HepG2 (cell line): ENCODE data around the gene SPHK2. TPM values are rescaled to one million over a fixed set of nuclear protein-coding genes. Genes with fewer than 3 reads are reported as not detected.

Experiments used
- ASH2L ChIP-seq: fragments of 300-600, 200-600 bp; sonication (generic); IDR thresholded peaks from 2 replicates; pipeline ENCODE4 v1.7.0; 2017; ENCODE audit warnings: low read depth, mild to moderate bottlenecking, moderate library complexity, mixed read lengths, low read length; ENCODE audit not compliant: insufficient read length
- CREM ChIP-seq, 2 experiments: sonication (generic) in 1 of 2; formaldehyde crosslinking in 1 of 2; IDR thresholded peaks; 2 replicates each; pipeline versions ENCODE4 v1.4.0 to v1.6.1; 2016 to 2020; ENCODE audit warnings: antibody characterized with exemption in 1 of 2, mild to moderate bottlenecking in 1 of 2, missing genetic modification reagents in 1 of 2
- CSRNP1 ChIP-seq: sonication (generic); formaldehyde crosslinking; IDR thresholded peaks from 2 replicates; pipeline ENCODE4 v1.8.1; 2023; ENCODE audit warnings: mild to moderate bottlenecking, missing genetic modification reagents
- ELF1 ChIP-seq: sonication (generic); formaldehyde crosslinking; IDR thresholded peaks from 2 replicates; pipeline ENCODE4 v1.4.0; 2020; ENCODE audit warnings: missing genetic modification reagents
- HOXA9 ChIP-seq: sonication (generic); formaldehyde crosslinking; IDR thresholded peaks from 2 replicates; pipeline ENCODE4 v1.8.1; 2022; ENCODE audit warnings: missing genetic modification reagents, mild to moderate bottlenecking, moderate library complexity, borderline replicate concordance
- ISX ChIP-seq: sonication (generic); formaldehyde crosslinking; conservative IDR thresholded peaks from 2 replicates; pipeline ENCODE4 v1.5.0; 2020; ENCODE audit warnings: missing genetic modification reagents
- KAT8 ChIP-seq: IDR thresholded peaks from 2 replicates; pipeline ENCODE4 v1.6.1; 2016; ENCODE audit warnings: missing genetic modification reagents, missing compliant biosample characterization
- KDM4B ChIP-seq: sonication (generic); formaldehyde crosslinking; IDR thresholded peaks from 2 replicates; pipeline ENCODE4 v1.4.0; 2020; ENCODE audit warnings: missing genetic modification reagents
- KLF12 ChIP-seq: sonication (generic); formaldehyde crosslinking; IDR thresholded peaks from 2 replicates; pipeline ENCODE4 v1.4.0; 2020; ENCODE audit warnings: missing genetic modification reagents, borderline replicate concordance
- KLF15 ChIP-seq: sonication (generic); formaldehyde crosslinking; IDR thresholded peaks from 2 replicates; pipeline ENCODE4 v1.8.1; 2023; ENCODE audit warnings: borderline replicate concordance, mild to moderate bottlenecking, inconsistent platforms, missing genetic modification reagents, mixed read lengths
- RBFOX2 ChIP-seq: fragments of 200-400 bp; formaldehyde crosslinking; IDR thresholded peaks from 2 replicates; pipeline ENCODE4 v1.6.1; 2017; ENCODE audit warnings: low read depth, mild to moderate bottlenecking, low read length
- RXRB ChIP-seq: IDR thresholded peaks from 2 replicates; pipeline ENCODE4 v1.6.1; 2016; ENCODE audit warnings: borderline replicate concordance, missing genetic modification reagents, missing compliant biosample characterization
- SKIL ChIP-seq: sonication (generic); formaldehyde crosslinking; IDR thresholded peaks from 2 replicates; pipeline ENCODE4 v1.8.0; 2022; ENCODE audit warnings: missing genetic modification reagents, mild to moderate bottlenecking, moderate library complexity, borderline replicate concordance
- SNAPC2 ChIP-seq: sonication (generic); formaldehyde crosslinking; IDR thresholded peaks from 2 replicates; pipeline ENCODE4 v1.8.1; 2022; ENCODE audit warnings: mild to moderate bottlenecking, missing genetic modification reagents
- SUZ12 ChIP-seq: fragments of 150-350 bp; IDR thresholded peaks from 2 replicates; pipeline ENCODE4 v1.6.1; 2014; ENCODE audit warnings: low read depth, low read length
- TP53 ChIP-seq: sonication (generic); formaldehyde crosslinking; conservative IDR thresholded peaks from 2 replicates; pipeline ENCODE4 v1.4.0; 2020; ENCODE audit warnings: missing genetic modification reagents
- ZFP1 ChIP-seq: IDR thresholded peaks from 2 replicates; pipeline ENCODE4 v1.6.1; 2016
- ZNF264 ChIP-seq: sonication (generic); formaldehyde crosslinking; IDR thresholded peaks from 2 replicates; pipeline ENCODE4 v1.4.0; 2020; ENCODE audit warnings: missing genetic modification reagents
- ZNF652 ChIP-seq: IDR thresholded peaks from 2 replicates; pipeline ENCODE4 v1.6.1; 2016; ENCODE audit warnings: low read depth, borderline replicate concordance
- ZNF674 ChIP-seq: sonication (generic); formaldehyde crosslinking; IDR thresholded peaks from 2 replicates; pipeline ENCODE4 v1.5.0; 2020; ENCODE audit warnings: low read depth, mild to moderate bottlenecking, missing genetic modification reagents
- ZNF768 ChIP-seq: sonication (generic); formaldehyde crosslinking; IDR thresholded peaks from 2 replicates; pipeline ENCODE4 v1.4.0; 2020; ENCODE audit warnings: missing genetic modification reagents
- polyA plus RNA-seq, 8 experiments: library from polyadenylated mRNA; depleted of rRNA in 3 of 8; stranded (reverse) in 7 of 8; unstranded in 1 of 8; fragments of >200 nt; fragmentation: Illumina TruSeq in 4 of 8; extraction: Trizol in 4 of 8; gene quantifications; 2 replicates each; pipeline versions ENCODE4 v1.2.1 to v1.2.3, GENCODE V29; 2011 to 2016; ENCODE audit warnings: low read depth in 4 of 8, missing spikeins in 1 of 8, mixed read lengths in 1 of 8; ENCODE audit not compliant: insufficient read depth in 1 of 8
- total RNA-seq, 5 experiments: library from RNA; depleted of rRNA; stranded (reverse); fragments of >200 nt; fragmentation: Illumina TruSeq; extraction: Trizol; gene quantifications; 2 replicates each; pipeline ENCODE4 v1.2.3, GENCODE V29; 2016; ENCODE audit warnings: low read depth in 1 of 5
- TF ChIP-seq, protein P1 (sequence below): sonication (generic); formaldehyde crosslinking; IDR thresholded peaks from 2 replicates; pipeline ENCODE4 v1.4.0; 2020; ENCODE audit warnings: missing genetic modification reagents, borderline replicate concordance

Gene SPHK2
- total and polyA plus RNA-seq, 2 of the 13 experiments (the other 11 are each of a cell fraction or from before 2014, with no cell fraction given): 2.9 to 14.4 TPM

- TF ChIP-seq, protein P1, sequence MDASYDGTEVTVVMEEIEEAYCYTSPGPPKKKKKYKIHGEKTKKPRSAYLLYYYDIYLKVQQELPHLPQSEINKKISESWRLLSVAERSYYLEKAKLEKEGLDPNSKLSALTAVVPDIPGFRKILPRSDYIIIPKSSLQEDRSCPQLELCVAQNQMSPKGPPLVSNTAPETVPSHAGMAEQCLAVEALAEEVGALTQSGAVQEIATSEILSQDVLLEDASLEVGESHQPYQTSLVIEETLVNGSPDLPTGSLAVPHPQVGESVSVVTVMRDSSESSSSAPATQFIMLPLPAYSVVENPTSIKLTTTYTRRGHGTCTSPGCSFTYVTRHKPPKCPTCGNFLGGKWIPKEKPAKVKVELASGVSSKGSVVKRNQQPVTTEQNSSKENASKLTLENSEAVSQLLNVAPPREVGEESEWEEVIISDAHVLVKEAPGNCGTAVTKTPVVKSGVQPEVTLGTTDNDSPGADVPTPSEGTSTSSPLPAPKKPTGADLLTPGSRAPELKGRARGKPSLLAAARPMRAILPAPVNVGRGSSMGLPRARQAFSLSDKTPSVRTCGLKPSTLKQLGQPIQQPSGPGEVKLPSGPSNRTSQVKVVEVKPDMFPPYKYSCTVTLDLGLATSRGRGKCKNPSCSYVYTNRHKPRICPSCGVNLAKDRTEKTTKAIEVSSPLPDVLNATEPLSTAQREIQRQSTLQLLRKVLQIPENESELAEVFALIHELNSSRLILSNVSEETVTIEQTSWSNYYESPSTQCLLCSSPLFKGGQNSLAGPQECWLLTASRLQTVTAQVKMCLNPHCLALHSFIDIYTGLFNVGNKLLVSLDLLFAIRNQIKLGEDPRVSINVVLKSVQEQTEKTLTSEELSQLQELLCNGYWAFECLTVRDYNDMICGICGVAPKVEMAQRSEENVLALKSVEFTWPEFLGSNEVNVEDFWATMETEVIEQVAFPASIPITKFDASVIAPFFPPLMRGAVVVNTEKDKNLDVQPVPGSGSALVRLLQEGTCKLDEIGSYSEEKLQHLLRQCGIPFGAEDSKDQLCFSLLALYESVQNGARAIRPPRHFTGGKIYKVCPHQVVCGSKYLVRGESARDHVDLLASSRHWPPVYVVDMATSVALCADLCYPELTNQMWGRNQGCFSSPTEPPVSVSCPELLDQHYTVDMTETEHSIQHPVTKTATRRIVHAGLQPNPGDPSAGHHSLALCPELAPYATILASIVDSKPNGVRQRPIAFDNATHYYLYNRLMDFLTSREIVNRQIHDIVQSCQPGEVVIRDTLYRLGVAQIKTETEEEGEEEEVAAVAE (CRISPR knock-in tag): 0 out of 2 replicates have a peak, but pooled peaks have one; percentile 49
- peak; percentile 70 for TF ChIP-seq ZNF768 (CRISPR knock-in tag)
- TF ChIP-seq ISX (CRISPR knock-in tag): no peak
- TF ChIP-seq ZNF652 (CRISPR knock-in tag): no peak
- no peak; the same call in 1 of the 2 replicates for TF ChIP-seq TP53 (CRISPR knock-in tag)
- TF ChIP-seq KLF12 (CRISPR knock-in tag): peak; percentile 16; the same call in 1 of the 2 replicates
- TF ChIP-seq KDM4B (CRISPR knock-in tag): peak; percentile 54; the same call in 1 of the 2 replicates
- peak; percentile 41; the same call in 1 of the 2 replicates for TF ChIP-seq HOXA9
- no peak for TF ChIP-seq ZNF674 (CRISPR knock-in tag)
- 0 out of 2 replicates have a peak, but pooled peaks have one; percentile 53 for TF ChIP-seq SKIL
- no peak for TF ChIP-seq SNAPC2
- no peak for TF ChIP-seq SUZ12
- peak; percentile 6; the same call in 1 of the 2 replicates for TF ChIP-seq ZNF264 (CRISPR knock-in tag)
- TF ChIP-seq CREM (IDR thresholded peaks at IDR 0.05): peak; percentile 100
- TF ChIP-seq CREM (CRISPR knock-in tag; IDR thresholded peaks at IDR 0.05): peak; percentile 92
- TF ChIP-seq RBFOX2: peak; percentile 99
- peak; percentile 99 for TF ChIP-seq KAT8 (CRISPR knock-in tag)
- no peak; the same call in none of the 2 replicates for TF ChIP-seq CSRNP1 (CRISPR knock-in tag)
- TF ChIP-seq ZFP1 (CRISPR knock-in tag): peak; percentile 94
- peak; percentile 85; the same call in 1 of the 2 replicates for TF ChIP-seq KLF15 (CRISPR knock-in tag)
- peak; percentile 99 for TF ChIP-seq ELF1 (CRISPR knock-in tag)
- TF ChIP-seq ASH2L: peak; percentile 82
- TF ChIP-seq RXRB (CRISPR knock-in tag): peak; percentile 90
These were observed at the start of gene SPHK2, which contains the start of gene RPL18 (continued) for GRCh38 chr19:48618916-48619691.
